ENCODE results near the gene KLF12.

GRCh38 chr13:74128156-74128767, 5.9 kb downstream of the KLF12 start:
- TF ChIP-seq CTCF (IDR thresholded peaks at IDR 0.05; ENCODE audit: poor library complexity) (no peak), EZH2 (IDR thresholded peaks at IDR 0.05; ENCODE audit: borderline replicate concordance) (no peak), EZH2phosphoT487 (IDR thresholded peaks at IDR 0.05; ENCODE audit: low read depth, severe bottlenecking, unreplicated experiment) (no peak)
